H1 (cell line): Measurements from ENCODE around the gene FGF2. TPM values are rescaled to one million over a fixed set of nuclear protein-coding genes. Genes with fewer than 3 reads are reported as not detected.

ENCODE experiments used
- CTCF ChIA-PET: fragments of 300-600 bp; sonication (Branson Sonifier 250); formaldehyde crosslinking; loops from one replicate; lab custom pipeline; 2021; ENCODE audit not compliant: partially characterized antibody; lab: Charles Lee
- POLR2A ChIA-PET: fragments of 300-600 bp; sonication (Branson Sonifier 250); formaldehyde crosslinking; loops from one replicate; lab custom pipeline; 2021; ENCODE audit warnings: inconsistent platforms; ENCODE audit not compliant: partially characterized antibody; lab: Charles Lee
- DNase-seq, 2 experiments: peaks; one replicate each; pipeline versions ENCODE4 v3.0.0 to v3.0.0-alpha.2; 2010 to 2022; ENCODE audit warnings: low spot score in 2 of 2, low read depth in 1 of 2, mixed read lengths in 1 of 2
- FAIRE-seq: peaks from 2 replicates; lab custom pipeline; 2011; peaks lifted over from hg19 to GRCh38; lab: Jason Lieb, UNC
- H2AFZ ChIP-seq: 2 replicates; pipeline ENCODE4 v1.8.1; 2012; ENCODE audit warnings: low read length, inconsistent platforms
- H2AK5ac ChIP-seq: 2 replicates; pipeline ENCODE4 v1.6.1; 2013; ENCODE audit warnings: low read depth, low read length
- H2BK120ac ChIP-seq: replicated peaks from 2 replicates; pipeline ENCODE3; 2013; ENCODE audit warnings: low read depth, low read length, inconsistent platforms
- H2BK12ac ChIP-seq: 2 replicates; pipeline ENCODE4 v1.6.1; 2013; ENCODE audit warnings: low read depth, low read length
- H2BK15ac ChIP-seq: 2 replicates; pipeline ENCODE4 v1.6.1; 2013; ENCODE audit warnings: low read length
- H2BK20ac ChIP-seq: 2 replicates; pipeline ENCODE4 v1.6.1; 2013; ENCODE audit warnings: low read length
- H2BK5ac ChIP-seq: 2 replicates; pipeline ENCODE4 v1.6.1; 2013; ENCODE audit warnings: low read depth, low read length
- H3K14ac ChIP-seq: 2 replicates; pipeline ENCODE4 v1.6.1; 2013; ENCODE audit warnings: inconsistent platforms; ENCODE audit not compliant: insufficient read length
- H3K18ac ChIP-seq: 2 replicates; pipeline ENCODE4 v1.6.1; 2013; ENCODE audit warnings: low read length; ENCODE audit errors: extremely low read depth
- H3K23ac ChIP-seq: 2 replicates; pipeline ENCODE4 v1.6.1; 2013; ENCODE audit warnings: inconsistent platforms; ENCODE audit not compliant: insufficient read length
- H3K23me2 ChIP-seq: 2 replicates; pipeline ENCODE4 v1.6.1; 2013; ENCODE audit warnings: low read depth, low read length
- H3K27ac ChIP-seq: 2 replicates; pipeline ENCODE4 v1.6.1; 2011; ENCODE audit warnings: low read depth, low read length, inconsistent platforms
- H3K27me3 ChIP-seq, 4 experiments: replicated peaks in 1 of 4; 1 replicate in 1 of 4; 2 replicates in 3 of 4; pipeline versions ENCODE4 v1.6.1 to v1.8.1; 2011 to 2013; ENCODE audit warnings: low read length in 3 of 4, mild to moderate bottlenecking in 3 of 4, inconsistent platforms in 2 of 4, mixed read lengths in 2 of 4, moderate library complexity in 1 of 4; ENCODE audit not compliant: control insufficient read depth in 3 of 4, insufficient read depth in 3 of 4; ENCODE audit errors: extremely low read depth in 1 of 4
- H3K36me3 ChIP-seq, 4 experiments: 2 replicates each; pipeline versions ENCODE4 v1.6.1 to v1.8.1; 2011 to 2013; ENCODE audit warnings: mild to moderate bottlenecking in 4 of 4, low read length in 3 of 4, moderate library complexity in 2 of 4, control low read depth in 1 of 4, inconsistent platforms in 1 of 4; ENCODE audit not compliant: insufficient read depth in 4 of 4, control insufficient read depth in 2 of 4
- H3K4ac ChIP-seq: replicated peaks from 2 replicates; pipeline ENCODE3; 2013; ENCODE audit warnings: low read length, low read depth, mixed read lengths, inconsistent platforms; ENCODE audit not compliant: insufficient read length
- H3K4me1 ChIP-seq, 4 experiments: replicated peaks in 1 of 4; 1 replicate in 1 of 4; 2 replicates in 3 of 4; pipeline versions ENCODE4 v1.6.1 to v1.8.1; 2011 to 2013; ENCODE audit warnings: low read length in 3 of 4, inconsistent platforms in 2 of 4, mixed read lengths in 1 of 4; ENCODE audit not compliant: insufficient read depth in 4 of 4, control insufficient read depth in 3 of 4
- H3K4me2 ChIP-seq, 2 experiments: 2 replicates each; pipeline versions ENCODE4 v1.6.1 to v1.8.1; 2011 to 2013; ENCODE audit warnings: low read depth in 2 of 2, low read length in 2 of 2, control low read depth in 1 of 2, inconsistent platforms in 1 of 2, mild to moderate bottlenecking in 1 of 2; ENCODE audit not compliant: insufficient read depth in 1 of 2
- H3K4me3 ChIP-seq, 4 experiments: fragments of 200-600, 300-600 bp in 1 of 4; sonication (generic), shearing (Covaris generic), sonication (Bioruptor Twin) in 1 of 4; 2 replicates each; pipeline versions ENCODE4 v1.5.1 to v1.8.1; 2011 to 2016; ENCODE audit warnings: low read length in 4 of 4, low read depth in 3 of 4, control low read depth in 2 of 4, inconsistent platforms in 2 of 4, mild to moderate bottlenecking in 2 of 4, mixed read lengths in 1 of 4, moderate library complexity in 1 of 4; ENCODE audit not compliant: insufficient read depth in 2 of 4; ENCODE audit errors: extremely low read depth in 1 of 4
- H3K56ac ChIP-seq: replicated peaks from 2 replicates; pipeline ENCODE3; 2013; ENCODE audit warnings: low read depth, mild to moderate bottlenecking, mixed read lengths, low read length, inconsistent platforms; ENCODE audit not compliant: insufficient read length
- H3K79me1 ChIP-seq: 2 replicates; pipeline ENCODE4 v1.6.1; 2013; ENCODE audit warnings: low read depth, low read length, control low read depth
- H3K79me2 ChIP-seq, 2 experiments: 2 replicates each; pipeline versions ENCODE4 v1.6.1 to v1.8.1; 2012 to 2013; ENCODE audit warnings: low read length in 2 of 2, mild to moderate bottlenecking in 2 of 2, inconsistent platforms in 1 of 2; ENCODE audit not compliant: insufficient read depth in 2 of 2, control insufficient read depth in 1 of 2
- H3K9ac ChIP-seq, 4 experiments: replicated peaks in 1 of 4; 1 replicate in 1 of 4; 2 replicates in 3 of 4; pipeline versions ENCODE4 v1.6.1 to v1.8.1; 2011 to 2013; ENCODE audit warnings: low read depth in 3 of 4, low read length in 3 of 4, control low read depth in 2 of 4, mild to moderate bottlenecking in 2 of 4, moderate library complexity in 2 of 4, inconsistent platforms in 1 of 4; ENCODE audit errors: extremely low read depth in 1 of 4
- H3K9me3 ChIP-seq, 2 experiments: 2 replicates each; pipeline versions ENCODE4 v1.6.1 to v1.8.1; 2012 to 2013; ENCODE audit warnings: mild to moderate bottlenecking in 2 of 2, moderate library complexity in 2 of 2, control low read depth in 1 of 2, inconsistent platforms in 1 of 2, low read depth in 1 of 2, low read length in 1 of 2, mixed read lengths in 1 of 2; ENCODE audit not compliant: insufficient read depth in 2 of 2
- H4K20me1 ChIP-seq, 2 experiments: replicated peaks in 1 of 2; 2 replicates each; pipeline versions ENCODE3 to v1.8.1; 2011 to 2013; ENCODE audit warnings: inconsistent platforms in 2 of 2, low read length in 2 of 2, mild to moderate bottlenecking in 1 of 2; ENCODE audit not compliant: insufficient read depth in 2 of 2, control insufficient read depth in 1 of 2
- H4K5ac ChIP-seq: 2 replicates; pipeline ENCODE4 v1.6.1; 2013; ENCODE audit warnings: low read length, low read depth, mixed read lengths, inconsistent platforms; ENCODE audit not compliant: insufficient read length
- H4K8ac ChIP-seq: 2 replicates; pipeline ENCODE4 v1.8.0; 2013; ENCODE audit warnings: mild to moderate bottlenecking, moderate library complexity, low read length, inconsistent platforms; ENCODE audit not compliant: insufficient read depth; ENCODE audit errors: extremely low read depth
- H4K91ac ChIP-seq: replicated peaks from 2 replicates; pipeline ENCODE3; 2013; ENCODE audit warnings: low read length, mixed read lengths, inconsistent platforms; ENCODE audit not compliant: insufficient read length
- ATF2 ChIP-seq: IDR thresholded peaks from 2 replicates; pipeline ENCODE4 v1.6.1; 2012; ENCODE audit warnings: low read length, inconsistent platforms
- E2F6 ChIP-seq: IDR thresholded peaks from 2 replicates; pipeline ENCODE4 v1.6.1; 2012; ENCODE audit warnings: inconsistent platforms
- EZH2 ChIP-seq: fragments of 200-600 bp; sonication (generic); IDR thresholded peaks from 2 replicates; pipeline ENCODE4 v1.7.1; 2012; ENCODE audit warnings: low read depth, mild to moderate bottlenecking, moderate library complexity, low read length, inconsistent platforms; ENCODE audit not compliant: severe bottlenecking
- HDAC2 ChIP-seq, 2 experiments: fragments of 300-600 bp in 1 of 2; sonication (generic) in 1 of 2; IDR thresholded peaks; 2 replicates each; pipeline ENCODE4 v1.6.1; 2011 to 2012; ENCODE audit warnings: low read depth in 2 of 2, low read length in 2 of 2, mild to moderate bottlenecking in 2 of 2, moderate library complexity in 2 of 2, borderline replicate concordance in 1 of 2, inconsistent platforms in 1 of 2
- JUND ChIP-seq: IDR thresholded peaks from 2 replicates; pipeline ENCODE4 v1.6.1; 2011; ENCODE audit warnings: mild to moderate bottlenecking, improper control_type of control experiment, low read length
- RNF2 ChIP-seq: fragments of 200-900, 300-1000 bp; sonication (generic); IDR thresholded peaks from 2 replicates; pipeline ENCODE4 v1.7.1; 2016; ENCODE audit warnings: borderline replicate concordance, low read depth, mild to moderate bottlenecking, antibody characterized with exemption, low read length; ENCODE audit not compliant: poor library complexity, severe bottlenecking; ENCODE audit errors: missing control alignments
- RXRA ChIP-seq: IDR thresholded peaks from 2 replicates; pipeline ENCODE4 v1.6.1; 2011; ENCODE audit warnings: low read depth, mild to moderate bottlenecking, low read length, moderate library complexity; ENCODE audit not compliant: insufficient read depth
- SUZ12 ChIP-seq: fragments of 200-600 bp; sonication (generic); IDR thresholded peaks from 2 replicates; pipeline ENCODE4 v1.6.1; 2012; ENCODE audit warnings: mild to moderate bottlenecking, inconsistent platforms, low read length, moderate library complexity, mixed read lengths
- TAF1 ChIP-seq: IDR thresholded peaks from 2 replicates; pipeline ENCODE4 v1.6.1; 2011; ENCODE audit warnings: mild to moderate bottlenecking, low read depth, low read length
- TBP ChIP-seq: IDR thresholded peaks from 2 replicates; pipeline ENCODE4 v1.6.1; 2011; ENCODE audit warnings: low read depth, low read length, improper control_type of control experiment
- WGBS, 2 experiments: shearing (Covaris generic) in 1 of 2; methylation state at CpG; one replicate each; pipeline versions ENCODE4 v1.1.6 to v1.1.7; 2013 to 2015; ENCODE audit warnings: low lambda C conversion rate in 2 of 2, mixed read lengths in 2 of 2, inconsistent platforms in 1 of 2, low coverage in 1 of 2, missing lambda C conversion rate in 1 of 2; ENCODE audit not compliant: insufficient replicate concordance in 2 of 2, insufficient coverage in 1 of 2, insufficient read length in 1 of 2; ENCODE audit errors: extremely low coverage in 1 of 2, missing lambda C conversion rate in 1 of 2; 5-methylcytosine and 5-hydroxymethylcytosine counted together
- polyA plus RNA-seq, 7 experiments: library from polyadenylated mRNA; depleted of rRNA in 3 of 7; stranded (reverse) in 5 of 7; unstranded in 2 of 7; fragments of >200 nt in 5 of 7; fragments of 200-250 nt in 2 of 7; gene quantifications; 1 replicate in 5 of 7; 2 replicates in 1 of 7; 4 replicates in 1 of 7; pipeline versions ENCODE4 v1.2.1 to v1.2.3, GENCODE V29; 2011 to 2013; ENCODE audit warnings: missing spikeins in 2 of 7, mixed read lengths in 2 of 7
- total RNA-seq: library from RNA; stranded (reverse); fragmentation: NEBNext Ultra II Directional; extraction: Animal tissue kit (Norgen Biotek cat#: 25700); gene quantifications from 2 replicates; pipeline ENCODE4 v1.2.1, GENCODE V29; 2021

FGF2 gene
- total and polyA plus RNA-seq, 2 of the 8 experiments (the other 6 are each of a cell fraction or from before 2014, with no cell fraction given), result 23.4 to 145 TPM

- Histone ChIP-seq H2AFZ (no peak overlapping the region), H3K9ac (no peak overlapping the region), H4K20me1 (peaks cover 7 to 15% of the 10 kb centered on the region in 2 experiments), H4K91ac (no peak overlapping the region), H3K18ac (no peak overlapping the region), H3K79me2 (peaks cover 4 to 88% of the 10 kb centered on the region in 2 experiments), H4K5ac (no peak overlapping the region), H3K56ac (no peak overlapping the region), H3K27me3 (no peaks in the 10 kb centered on the region), H3K27ac (no peak overlapping the region), H3K4me1 (peaks cover 0 to 3% (median 0%) of the 10 kb centered on the region in 4 experiments; a peak in 2 of 7 replicates), H3K36me3 (peaks cover 6 to 59% (median 47%) of the 10 kb centered on the region in 4 experiments), H3K4me3 (no peak overlapping the region), H3K79me1 (0 out of 2 replicates have a peak, but pooled peaks cover 2% of the 10 kb centered on the region), H3K23ac (no peak overlapping the region), H3K23me2 (no peaks in the 10 kb centered on the region; the same call in 1 of the 2 replicates), H2BK5ac (no peak overlapping the region), H2BK12ac (no peak overlapping the region), H2BK20ac (no peak overlapping the region), H4K8ac (no peak overlapping the region), H3K9me3 (peaks cover 0 to 8% of the 10 kb centered on the region in 2 experiments; a peak in 3 of 4 replicates), H2BK15ac (no peak overlapping the region), H3K4ac (no peak overlapping the region), H3K14ac (no peak overlapping the region), H3K4me2 (no peak overlapping the region), H2BK120ac (no peak overlapping the region), H2AK5ac (no peak overlapping the region)
- DNase-seq (no peak), FAIRE-seq (no peak)
- ChIA-PET POLR2A (interaction anchor here (0.9 to 2.0 kb wide), 4 partner anchors 12 to 48 kb away, joined by 3 to 10 read pairs (median 4); no protein-coding TSS in a partner anchor), CTCF (interaction anchor here (0.9 to 2.1 kb wide), 8 partner anchors 9 to 273 kb away, joined by 3 to 5 read pairs (median 3); no protein-coding TSS in a partner anchor)
- 90% methylated on average over 5 of the region's 5 CpGs; no CpG with 5 or more reads in 1 of the 2 experiments for WGBS, 2 experiments
- TF ChIP-seq JUND (no peak), HDAC2 (IDR thresholded peaks at IDR 0.05; ENCODE audit: borderline replicate concordance in 1 of 2, low read depth in 2 of 2, low read length in 2 of 2) (no peak), E2F6 (no peak), RNF2 (no peak), RXRA (no peak), SUZ12 (no peak), EZH2 (no peak), TBP (no peak), ATF2 (no peak), TAF1 (no peak)
These were observed 49.3 kb downstream of the FGF2 start for GRCh38 chr4:122875949-122876348.
